ENCODE results near the gene ITGAL. TPM values are rescaled to one million over a fixed set of nuclear protein-coding genes. Genes with fewer than 3 reads are reported as not detected.
A peak's percentile ranks its signal among the peaks of the same experiment; 100 is the strongest.
"Not testable (repeated sequence)": the region's sequence is repeated elsewhere in the genome, so short reads cannot be mapped to it uniquely, and the experiment has no call there.

The ITGAL gene
- total and polyA plus RNA-seq, 2 of the 13 experiments (the other 11 are each of a cell fraction or from before 2014, with no cell fraction given), result 0.86 to 1.2 TPM

GRCh38 chr16:30539000-30539964 lies 66.7 kb downstream of the ITGAL start (continued):
- TF ChIP-seq MAZ (IDR thresholded peaks at IDR 0.05; ENCODE audit: borderline replicate concordance, low read depth, low read length) (no peak), MAZ (CRISPR knock-in tag; IDR thresholded peaks at IDR 0.05; ENCODE audit: low read depth) (0 out of 2 replicates have a peak, but pooled peaks have one; percentile 30), NONO (IDR thresholded peaks at IDR 0.05) (no peak), NONO (CRISPR knock-in tag; conservative IDR thresholded peaks at IDR 0.05) (0 out of 2 replicates have a peak, but pooled peaks have one; percentile 45)

DNA sequence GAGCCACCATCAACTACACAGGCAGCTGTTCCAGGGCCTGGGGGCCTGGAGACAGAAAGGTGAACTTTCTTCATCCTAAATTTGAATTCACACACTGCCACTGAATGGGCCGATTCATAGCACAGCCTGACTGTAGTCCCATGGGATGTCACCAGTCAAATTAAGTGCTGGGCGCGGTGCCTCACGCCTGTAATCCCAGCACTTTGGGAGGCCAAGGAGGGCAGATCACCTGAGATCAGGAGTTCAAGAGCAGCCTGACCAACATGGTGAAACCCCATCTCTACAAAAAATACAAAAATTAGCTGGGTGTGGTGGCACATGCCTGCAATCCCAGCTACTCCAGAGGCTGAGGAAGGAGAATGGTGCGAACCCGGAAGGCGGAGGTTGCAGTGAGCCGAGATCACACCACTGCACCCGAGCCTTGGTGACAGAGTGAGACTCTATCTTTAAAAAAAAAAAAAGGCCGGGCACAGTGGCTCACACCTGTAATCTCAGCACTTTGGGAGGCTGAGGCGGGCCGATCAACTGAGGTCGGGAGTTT lies 67.5 kb downstream of the ITGAL start:
- ATAC-seq; CTCF ChIA-PET (ENCODE audit: low intra/inter-chr PET ratio, low total read pairs): not testable (repeated sequence)
- H3K27ac ChIP-seq (ENCODE audit: extremely low read length, insufficient read depth, low read length), result peak overlapping the region; percentile 36
- 0 out of 2 replicates have a peak, but pooled peaks have one; percentile 50 for TF ChIP-seq HES4 (CRISPR knock-in tag; IDR thresholded peaks at IDR 0.05; ENCODE audit: borderline replicate concordance)
- TF ChIP-seq ZEB1 (IDR thresholded peaks at IDR 0.05; ENCODE audit: insufficient replicate concordance, low read depth), result peak; percentile 33
- TF ChIP-seq ZBTB38 (CRISPR knock-in tag; IDR thresholded peaks at IDR 0.05), result 0 out of 2 replicates have a peak, but pooled peaks have one; percentile 24
- TF ChIP-seq ZNF777 (CRISPR knock-in tag; IDR thresholded peaks at IDR 0.05), result 0 out of 2 replicates have a peak, but pooled peaks have one; percentile 13
- peak; percentile 43 for TF ChIP-seq TEAD3 (CRISPR knock-in tag; optimal IDR thresholded peaks at IDR 0.05; ENCODE audit: borderline replicate concordance)
- TF ChIP-seq ZKSCAN5 (CRISPR knock-in tag; IDR thresholded peaks at IDR 0.05), result 0 out of 2 replicates have a peak, but pooled peaks have one; percentile 9
- TF ChIP-seq MYC (CRISPR knock-in tag; IDR thresholded peaks at IDR 0.05; ENCODE audit: borderline replicate concordance), result peak; percentile 4; the same call in 1 of the 2 replicates
- TF ChIP-seq, protein P1, sequence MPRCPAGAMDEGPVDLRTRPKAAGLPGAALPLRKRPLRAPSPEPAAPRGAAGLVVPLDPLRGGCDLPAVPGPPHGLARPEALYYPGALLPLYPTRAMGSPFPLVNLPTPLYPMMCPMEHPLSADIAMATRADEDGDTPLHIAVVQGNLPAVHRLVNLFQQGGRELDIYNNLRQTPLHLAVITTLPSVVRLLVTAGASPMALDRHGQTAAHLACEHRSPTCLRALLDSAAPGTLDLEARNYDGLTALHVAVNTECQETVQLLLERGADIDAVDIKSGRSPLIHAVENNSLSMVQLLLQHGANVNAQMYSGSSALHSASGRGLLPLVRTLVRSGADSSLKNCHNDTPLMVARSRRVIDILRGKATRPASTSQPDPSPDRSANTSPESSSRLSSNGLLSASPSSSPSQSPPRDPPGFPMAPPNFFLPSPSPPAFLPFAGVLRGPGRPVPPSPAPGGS (CRISPR knock-in tag; IDR thresholded peaks at IDR 0.05), result 0 out of 2 replicates have a peak, but pooled peaks have one; percentile 2
- TF ChIP-seq, protein P2, sequence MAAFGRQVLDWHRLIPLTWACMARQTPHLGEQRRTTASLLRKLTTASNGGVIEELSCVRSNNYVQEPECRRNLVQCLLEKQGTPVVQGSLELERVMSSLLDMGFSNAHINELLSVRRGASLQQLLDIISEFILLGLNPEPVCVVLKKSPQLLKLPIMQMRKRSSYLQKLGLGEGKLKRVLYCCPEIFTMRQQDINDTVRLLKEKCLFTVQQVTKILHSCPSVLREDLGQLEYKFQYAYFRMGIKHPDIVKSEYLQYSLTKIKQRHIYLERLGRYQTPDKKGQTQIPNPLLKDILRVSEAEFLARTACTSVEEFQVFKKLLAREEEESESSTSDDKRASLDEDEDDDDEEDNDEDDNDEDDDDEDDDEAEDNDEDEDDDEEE (CRISPR knock-in tag; IDR thresholded peaks at IDR 0.05), result 0 out of 2 replicates have a peak, but pooled peaks have one; percentile 3
- TF ChIP-seq MEF2D (CRISPR knock-in tag; IDR thresholded peaks at IDR 0.05), result 0 out of 2 replicates have a peak, but pooled peaks have one; percentile 13
- peak; percentile 43; the same call in 1 of the 2 replicates for TF ChIP-seq MIER2 (CRISPR knock-in tag; IDR thresholded peaks at IDR 0.05)
- peak; percentile 27; the same call in 1 of the 2 replicates for TF ChIP-seq ZSCAN9 (CRISPR knock-in tag; IDR thresholded peaks at IDR 0.05; ENCODE audit: borderline replicate concordance)
- TF ChIP-seq, protein P3, sequence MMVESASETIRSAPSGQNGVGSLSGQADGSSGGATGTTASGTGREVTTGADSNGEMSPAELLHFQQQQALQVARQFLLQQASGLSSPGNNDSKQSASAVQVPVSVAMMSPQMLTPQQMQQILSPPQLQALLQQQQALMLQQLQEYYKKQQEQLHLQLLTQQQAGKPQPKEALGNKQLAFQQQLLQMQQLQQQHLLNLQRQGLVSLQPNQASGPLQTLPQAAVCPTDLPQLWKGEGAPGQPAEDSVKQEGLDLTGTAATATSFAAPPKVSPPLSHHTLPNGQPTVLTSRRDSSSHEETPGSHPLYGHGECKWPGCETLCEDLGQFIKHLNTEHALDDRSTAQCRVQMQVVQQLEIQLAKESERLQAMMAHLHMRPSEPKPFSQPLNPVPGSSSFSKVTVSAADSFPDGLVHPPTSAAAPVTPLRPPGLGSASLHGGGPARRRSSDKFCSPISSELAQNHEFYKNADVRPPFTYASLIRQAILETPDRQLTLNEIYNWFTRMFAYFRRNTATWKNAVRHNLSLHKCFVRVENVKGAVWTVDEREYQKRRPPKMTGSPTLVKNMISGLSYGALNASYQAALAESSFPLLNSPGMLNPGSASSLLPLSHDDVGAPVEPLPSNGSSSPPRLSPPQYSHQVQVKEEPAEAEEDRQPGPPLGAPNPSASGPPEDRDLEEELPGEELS (CRISPR knock-in tag; IDR thresholded peaks at IDR 0.05), result peak; percentile 2; the same call in 1 of the 2 replicates

More for the DNA sequence above, 67.5 kb downstream of the ITGAL start:
- H4K20me1 ChIP-seq (ENCODE audit: insufficient read depth, low read length); H3K27me3 ChIP-seq (ENCODE audit: control insufficient read depth in 1 of 2, insufficient read depth in 2 of 2, low read length in 2 of 2); FAIRE-seq; H3K36me3 ChIP-seq (replicated peaks in 1 of 2; ENCODE audit: control insufficient read depth in 1 of 2, insufficient read depth in 2 of 2, low read length in 2 of 2); H2AFZ ChIP-seq (ENCODE audit: low read length); in situ Hi-C loops (cut with HindIII; ENCODE audit: extremely low pct_ligation_motif_present, low pct_unique_long_range_greater_than_20kb); BruUV-seq (replicated peaks); H3K9me3 ChIP-seq (ENCODE audit: low read length); H3K4me3 ChIP-seq (replicated peaks in 1 of 3; ENCODE audit: insufficient read depth in 1 of 3, low read depth in 2 of 3, low read length in 3 of 3); DNase-seq (ENCODE audit: low spot score): not testable (repeated sequence)
- POLR2A ChIA-PET, result interaction anchor here (1.1 to 4.0 kb wide), 6 partner anchors 12 to 97 kb away, joined by 3 to 30 read pairs (median 4); partner anchors contain the start of genes ZNF689 and ZNF764
- WGBS (ENCODE audit: low lambda C conversion rate), result 90% methylated on average over 13 of the region's 13 CpGs
- peaks cover 85% of the 10 kb centered on the region for H3K4me1 ChIP-seq (ENCODE audit: insufficient read depth, low read length)
- peak overlapping the region; percentile 30; the same call in 1 of the 2 replicates for H3K4me2 ChIP-seq (ENCODE audit: low read depth, low read length)
- H3K79me2 ChIP-seq (ENCODE audit: insufficient read depth, low read length), result peaks cover 14% of the 10 kb centered on the region
- H3K9ac ChIP-seq (ENCODE audit: insufficient read depth, low read depth, low read length), result peak overlapping the region; percentile 3; the same call in 1 of the 2 replicates
- intact Hi-C loops (cut with micrococcal nuclease; ENCODE audit: unreplicated experiment), result loop anchor here (1.0 to 5.0 kb wide), 2 partner anchors 27 to 77 kb away; no protein-coding TSS in a partner anchor
